Measurements from ENCODE around the gene GRP. TPM values are rescaled to one million over a fixed set of nuclear protein-coding genes. Genes with fewer than 3 reads are reported as not detected.

Gene GRP
- total and polyA plus RNA-seq, 4 donors: not detected

DNA sequence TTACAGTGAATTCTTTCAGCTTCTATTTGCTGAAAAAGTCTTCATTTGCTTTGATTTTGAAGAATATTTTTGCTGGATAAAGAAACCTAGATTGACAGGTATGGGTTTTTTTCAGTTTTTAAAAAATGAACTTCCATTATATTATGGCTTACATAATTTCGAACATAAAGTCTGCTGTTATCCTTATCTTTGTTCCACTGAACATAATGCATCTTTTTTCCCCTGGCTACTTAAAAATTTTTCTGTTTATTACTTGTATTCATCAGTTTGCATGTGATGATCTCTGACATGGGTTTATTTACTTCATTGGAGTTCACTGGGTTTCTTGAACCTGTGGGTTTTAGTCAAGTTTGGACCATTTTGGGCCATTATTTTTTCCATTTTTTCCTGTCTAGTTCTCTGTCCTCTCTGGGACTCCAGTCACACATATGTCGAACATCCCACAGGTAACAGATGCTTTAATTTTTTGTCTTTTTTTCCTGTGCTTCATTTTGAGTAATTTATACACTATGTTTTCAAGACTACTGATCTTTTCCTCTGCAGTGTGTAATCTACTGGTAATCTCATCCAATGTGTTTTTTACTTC lies 47.2 kb upstream of the GRP start (continued):
- TF ChIP-seq EGR1 (IDR thresholded peaks at IDR 0.05; ENCODE audit: low read depth in 2 of 2) (no peak), TAF1 (conservative IDR thresholded peaks at IDR 0.05) (no peak)
- TF ChIP-seq, protein P1, sequence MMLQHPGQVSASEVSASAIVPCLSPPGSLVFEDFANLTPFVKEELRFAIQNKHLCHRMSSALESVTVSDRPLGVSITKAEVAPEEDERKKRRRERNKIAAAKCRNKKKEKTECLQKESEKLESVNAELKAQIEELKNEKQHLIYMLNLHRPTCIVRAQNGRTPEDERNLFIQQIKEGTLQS (IDR thresholded peaks at IDR 0.05): no peak

DNA sequence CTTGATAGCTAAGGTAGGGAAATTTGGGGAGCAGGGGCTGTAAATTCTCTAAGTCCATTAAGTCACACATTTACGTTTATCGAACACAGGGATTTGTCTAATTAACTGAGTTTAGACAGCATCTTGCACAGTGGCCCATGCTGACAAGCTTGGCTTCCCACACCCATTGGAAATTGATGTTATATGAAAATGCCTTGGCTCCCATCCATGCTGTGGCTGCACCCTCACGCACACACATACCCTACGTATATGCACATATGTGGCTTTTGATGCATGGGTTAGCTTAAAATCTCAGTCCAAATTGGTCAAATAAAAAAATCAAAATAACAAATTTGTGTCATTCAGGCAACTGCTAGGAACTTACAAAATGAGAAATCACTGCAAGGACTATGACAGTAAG lies 42.5 kb upstream of the GRP start:
- Histone ChIP-seq H3K36me3 (ENCODE audit: control insufficient read depth in 4 of 4, insufficient read depth in 3 of 4, low read depth in 1 of 4, low read length in 3 of 4) (no peaks in the 10 kb centered on the region), H3K9ac (ENCODE audit: low read depth in 1 of 2, low read length in 2 of 2) (no peak overlapping the region), H3K4me1 (ENCODE audit: control insufficient read depth in 4 of 4, insufficient read depth in 4 of 4, low read length in 3 of 4) (no peaks in the 10 kb centered on the region), H3K27me3 (ENCODE audit: control insufficient read depth in 4 of 4, insufficient read depth in 4 of 4, low read length in 3 of 4) (no peaks in the 10 kb centered on the region), H3K9me3 (ENCODE audit: control insufficient read depth in 4 of 4, low read length in 3 of 4) (peaks cover 2 to 11% (median 2%) of the 10 kb centered on the region in 4 donors), H3K27ac (ENCODE audit: low read depth in 1 of 2, low read length in 2 of 2) (no peak overlapping the region), H3K4me3 (ENCODE audit: low read depth in 1 of 3, low read length in 3 of 3) (no peak overlapping the region)
- WGBS: 92% methylated on average over 4 of the region's 4 CpGs
- DNase-seq (ENCODE audit: low spot score): no peak
- TF ChIP-seq FOXA2 (IDR thresholded peaks at IDR 0.05): no peak
- no peak for TF ChIP-seq EGR1 (IDR thresholded peaks at IDR 0.05; ENCODE audit: low read depth in 2 of 2)
- no peak for TF ChIP-seq HNF4A (conservative IDR thresholded peaks at IDR 0.05)
- TF ChIP-seq, protein P2, sequence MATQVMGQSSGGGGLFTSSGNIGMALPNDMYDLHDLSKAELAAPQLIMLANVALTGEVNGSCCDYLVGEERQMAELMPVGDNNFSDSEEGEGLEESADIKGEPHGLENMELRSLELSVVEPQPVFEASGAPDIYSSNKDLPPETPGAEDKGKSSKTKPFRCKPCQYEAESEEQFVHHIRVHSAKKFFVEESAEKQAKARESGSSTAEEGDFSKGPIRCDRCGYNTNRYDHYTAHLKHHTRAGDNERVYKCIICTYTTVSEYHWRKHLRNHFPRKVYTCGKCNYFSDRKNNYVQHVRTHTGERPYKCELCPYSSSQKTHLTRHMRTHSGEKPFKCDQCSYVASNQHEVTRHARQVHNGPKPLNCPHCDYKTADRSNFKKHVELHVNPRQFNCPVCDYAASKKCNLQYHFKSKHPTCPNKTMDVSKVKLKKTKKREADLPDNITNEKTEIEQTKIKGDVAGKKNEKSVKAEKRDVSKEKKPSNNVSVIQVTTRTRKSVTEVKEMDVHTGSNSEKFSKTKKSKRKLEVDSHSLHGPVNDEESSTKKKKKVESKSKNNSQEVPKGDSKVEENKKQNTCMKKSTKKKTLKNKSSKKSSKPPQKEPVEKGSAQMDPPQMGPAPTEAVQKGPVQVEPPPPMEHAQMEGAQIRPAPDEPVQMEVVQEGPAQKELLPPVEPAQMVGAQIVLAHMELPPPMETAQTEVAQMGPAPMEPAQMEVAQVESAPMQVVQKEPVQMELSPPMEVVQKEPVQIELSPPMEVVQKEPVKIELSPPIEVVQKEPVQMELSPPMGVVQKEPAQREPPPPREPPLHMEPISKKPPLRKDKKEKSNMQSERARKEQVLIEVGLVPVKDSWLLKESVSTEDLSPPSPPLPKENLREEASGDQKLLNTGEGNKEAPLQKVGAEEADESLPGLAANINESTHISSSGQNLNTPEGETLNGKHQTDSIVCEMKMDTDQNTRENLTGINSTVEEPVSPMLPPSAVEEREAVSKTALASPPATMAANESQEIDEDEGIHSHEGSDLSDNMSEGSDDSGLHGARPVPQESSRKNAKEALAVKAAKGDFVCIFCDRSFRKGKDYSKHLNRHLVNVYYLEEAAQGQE (IDR thresholded peaks at IDR 0.05): no peak
- TF ChIP-seq HNF4G (IDR thresholded peaks at IDR 0.05): no peak
- TF ChIP-seq SP1 (IDR thresholded peaks at IDR 0.05): no peak
- TF ChIP-seq, protein P3, sequence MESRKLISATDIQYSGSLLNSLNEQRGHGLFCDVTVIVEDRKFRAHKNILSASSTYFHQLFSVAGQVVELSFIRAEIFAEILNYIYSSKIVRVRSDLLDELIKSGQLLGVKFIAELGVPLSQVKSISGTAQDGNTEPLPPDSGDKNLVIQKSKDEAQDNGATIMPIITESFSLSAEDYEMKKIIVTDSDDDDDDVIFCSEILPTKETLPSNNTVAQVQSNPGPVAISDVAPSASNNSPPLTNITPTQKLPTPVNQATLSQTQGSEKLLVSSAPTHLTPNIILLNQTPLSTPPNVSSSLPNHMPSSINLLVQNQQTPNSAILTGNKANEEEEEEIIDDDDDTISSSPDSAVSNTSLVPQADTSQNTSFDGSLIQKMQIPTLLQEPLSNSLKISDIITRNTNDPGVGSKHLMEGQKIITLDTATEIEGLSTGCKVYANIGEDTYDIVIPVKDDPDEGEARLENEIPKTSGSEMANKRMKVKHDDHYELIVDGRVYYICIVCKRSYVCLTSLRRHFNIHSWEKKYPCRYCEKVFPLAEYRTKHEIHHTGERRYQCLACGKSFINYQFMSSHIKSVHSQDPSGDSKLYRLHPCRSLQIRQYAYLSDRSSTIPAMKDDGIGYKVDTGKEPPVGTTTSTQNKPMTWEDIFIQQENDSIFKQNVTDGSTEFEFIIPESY (IDR thresholded peaks at IDR 0.05): no peak
- TF ChIP-seq JUND (IDR thresholded peaks at IDR 0.05): no peak
- TF ChIP-seq, protein P1 (IDR thresholded peaks at IDR 0.05): no peak

DNA sequence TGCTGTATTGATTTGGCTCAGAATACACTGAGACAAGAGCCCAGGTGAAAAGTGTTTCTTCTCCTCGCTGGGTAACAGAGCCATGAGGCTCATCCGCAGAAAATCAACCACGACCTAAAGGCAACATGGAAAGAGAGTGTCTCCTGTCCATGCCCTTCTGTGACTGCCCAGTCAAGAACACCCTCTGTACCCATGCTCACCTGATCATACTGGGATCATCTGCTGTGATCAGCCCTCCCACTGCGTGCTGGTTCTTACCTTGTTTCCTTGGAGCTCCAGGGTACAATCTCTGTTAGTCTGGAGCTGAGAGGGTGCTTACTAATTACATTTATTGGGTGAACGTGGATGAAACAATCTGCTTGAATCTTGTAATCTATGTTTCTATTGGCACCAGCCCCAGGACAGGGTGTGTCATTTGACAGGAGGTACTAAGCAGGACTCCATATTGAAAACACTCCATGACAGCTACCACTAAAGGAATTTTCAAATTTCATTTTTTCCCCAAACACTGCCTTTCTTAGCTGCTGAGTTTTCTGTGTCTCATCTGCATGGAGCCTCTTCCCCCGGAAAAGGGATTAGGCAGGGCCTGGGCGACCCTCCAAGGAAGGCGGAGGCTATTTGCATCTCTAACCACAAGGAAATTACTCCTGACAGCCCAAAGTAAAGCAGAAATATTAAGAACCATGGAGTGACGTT lies 39.7 kb upstream of the GRP start:
- 72% methylated on average over 9 of the region's 9 CpGs for WGBS
- Histone ChIP-seq H3K27ac (ENCODE audit: low read depth in 1 of 2, low read length in 2 of 2) (no peak overlapping the region), H3K27me3 (ENCODE audit: control insufficient read depth in 4 of 4, insufficient read depth in 4 of 4, low read length in 3 of 4) (peaks cover 0 to 2% (median 0%) of the 10 kb centered on the region in 4 donors), H3K4me1 (ENCODE audit: control insufficient read depth in 4 of 4, insufficient read depth in 4 of 4, low read length in 3 of 4) (no peaks in the 10 kb centered on the region), H3K36me3 (ENCODE audit: control insufficient read depth in 4 of 4, insufficient read depth in 3 of 4, low read depth in 1 of 4, low read length in 3 of 4) (no peaks in the 10 kb centered on the region), H3K9me3 (ENCODE audit: control insufficient read depth in 4 of 4, low read length in 3 of 4) (no peaks in the 10 kb centered on the region), H3K9ac (ENCODE audit: low read depth in 1 of 2, low read length in 2 of 2) (no peak overlapping the region), H3K4me3 (ENCODE audit: low read depth in 1 of 3, low read length in 3 of 3) (no peak overlapping the region)
- DNase-seq (ENCODE audit: low spot score): no peak
- TF ChIP-seq, protein P1 (IDR thresholded peaks at IDR 0.05): no peak
- no peak for TF ChIP-seq TAF1 (conservative IDR thresholded peaks at IDR 0.05)
- TF ChIP-seq FOXA1 (IDR thresholded peaks at IDR 0.05): no peak
- TF ChIP-seq, protein P2 (IDR thresholded peaks at IDR 0.05): no peak
- no peak for TF ChIP-seq RXRA (IDR thresholded peaks at IDR 0.05)
- TF ChIP-seq RAD21 (IDR thresholded peaks at IDR 0.05): no peak
- no peak for TF ChIP-seq GABPA (IDR thresholded peaks at IDR 0.05 in 1 of 2, conservative IDR thresholded peaks at IDR 0.05 in 1 of 2)
- no peak for TF ChIP-seq EGR1 (IDR thresholded peaks at IDR 0.05; ENCODE audit: low read depth in 2 of 2)
- no peak for TF ChIP-seq FOXA2 (IDR thresholded peaks at IDR 0.05)
- TF ChIP-seq, protein P3 (IDR thresholded peaks at IDR 0.05): no peak
